ENCODE data around the gene PDS5B.

GRCh38 chr13:32736648-32737047 lies 150.4 kb downstream of the PDS5B start:
- no peak for TF ChIP-seq CTCF (IDR thresholded peaks at IDR 0.05)
- TF ChIP-seq POLR2A (IDR thresholded peaks at IDR 0.05), result no peak
- no peak for TF ChIP-seq EP300 (IDR thresholded peaks at IDR 0.05)

Data from tibial nerve (tissue), 4 donors.